Measurements from ENCODE around the gene RPS6KB2.

- TF ChIP-seq EP300 (IDR thresholded peaks at IDR 0.05) (no peak), POLR2A (IDR thresholded peaks at IDR 0.05) (peak in 3 of 4 donors; percentile 26 to 80 (median 42))
- TF ChIP-seq, protein P1, sequence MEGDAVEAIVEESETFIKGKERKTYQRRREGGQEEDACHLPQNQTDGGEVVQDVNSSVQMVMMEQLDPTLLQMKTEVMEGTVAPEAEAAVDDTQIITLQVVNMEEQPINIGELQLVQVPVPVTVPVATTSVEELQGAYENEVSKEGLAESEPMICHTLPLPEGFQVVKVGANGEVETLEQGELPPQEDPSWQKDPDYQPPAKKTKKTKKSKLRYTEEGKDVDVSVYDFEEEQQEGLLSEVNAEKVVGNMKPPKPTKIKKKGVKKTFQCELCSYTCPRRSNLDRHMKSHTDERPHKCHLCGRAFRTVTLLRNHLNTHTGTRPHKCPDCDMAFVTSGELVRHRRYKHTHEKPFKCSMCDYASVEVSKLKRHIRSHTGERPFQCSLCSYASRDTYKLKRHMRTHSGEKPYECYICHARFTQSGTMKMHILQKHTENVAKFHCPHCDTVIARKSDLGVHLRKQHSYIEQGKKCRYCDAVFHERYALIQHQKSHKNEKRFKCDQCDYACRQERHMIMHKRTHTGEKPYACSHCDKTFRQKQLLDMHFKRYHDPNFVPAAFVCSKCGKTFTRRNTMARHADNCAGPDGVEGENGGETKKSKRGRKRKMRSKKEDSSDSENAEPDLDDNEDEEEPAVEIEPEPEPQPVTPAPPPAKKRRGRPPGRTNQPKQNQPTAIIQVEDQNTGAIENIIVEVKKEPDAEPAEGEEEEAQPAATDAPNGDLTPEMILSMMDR (IDR thresholded peaks at IDR 0.05), result peak in 5 of 6 experiments; percentile 22 to 72 (median 65)
These were observed 54.8 kb downstream of the RPS6KB2 start, which contains the start of gene AIP for GRCh38 chr11:67482827-67483798.

All from upper lobe of left lung (tissue), 4 donors.